HG03342 (cell line): ENCODE measurements around the gene CEACAM1.
"Not testable (repeated sequence)": the region's sequence is repeated elsewhere in the genome, so short reads cannot be mapped to it uniquely, and the experiment has no call there.

Source experiments
- ATAC-seq: cut with Tn5 transposase; IDR thresholded peaks from one replicate; pipeline ENCODE4 v1.9.1; 2021; ENCODE audit warnings: mild to moderate bottlenecking, moderate library complexity; ENCODE audit not compliant: unreplicated experiment

The CEACAM1 gene

DNA sequence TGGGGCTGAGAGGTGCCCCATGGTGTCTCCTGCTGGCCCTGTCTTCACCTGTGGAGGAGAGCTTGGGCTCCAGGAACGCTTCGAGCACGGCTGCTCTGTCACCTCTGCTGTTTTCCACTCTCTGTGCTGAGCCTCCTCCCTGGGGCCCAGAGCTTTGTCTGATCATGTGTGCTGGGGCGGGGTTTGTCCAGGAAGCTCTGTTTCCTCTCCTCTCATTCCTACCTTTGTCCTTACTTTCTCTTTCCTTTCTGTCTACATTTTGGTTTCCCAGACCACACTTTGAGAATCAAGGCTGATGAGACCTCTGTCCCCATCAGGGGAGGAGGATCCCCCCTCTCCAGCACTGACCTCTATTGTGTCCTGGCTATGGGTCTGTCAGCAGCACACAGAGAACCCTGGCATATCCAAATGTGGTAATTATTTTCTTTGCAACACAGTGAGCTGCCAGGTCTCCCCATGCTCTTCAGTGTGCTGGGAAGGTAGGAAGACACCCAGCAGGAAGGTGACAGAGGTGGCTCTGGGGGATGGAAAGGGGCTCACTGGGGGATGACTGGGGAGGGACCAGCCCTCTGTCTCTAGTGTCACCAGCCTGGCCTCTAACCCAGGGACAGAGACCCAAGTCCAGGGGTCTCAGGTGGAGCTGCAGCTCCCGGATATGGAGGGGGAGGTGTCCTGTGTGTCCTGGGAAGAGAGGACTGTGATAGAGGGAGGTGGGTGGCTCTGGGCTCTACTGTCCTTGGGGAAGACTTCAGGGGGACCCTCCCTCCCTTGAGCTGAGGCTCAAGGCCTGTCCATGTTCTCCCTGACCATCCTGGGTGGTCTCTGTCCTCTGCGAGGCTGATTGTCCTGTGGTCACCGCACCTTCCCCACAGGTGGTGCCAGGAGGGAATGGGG, at the start of gene CEACAM1:
Gene CEACAM1 (minus strand): TSS at position 128 of the 894 bp plus-strand sequence. CDS start 107 bp downstream, at position 21.
- peak; percentile 61 for ATAC-seq

DNA sequence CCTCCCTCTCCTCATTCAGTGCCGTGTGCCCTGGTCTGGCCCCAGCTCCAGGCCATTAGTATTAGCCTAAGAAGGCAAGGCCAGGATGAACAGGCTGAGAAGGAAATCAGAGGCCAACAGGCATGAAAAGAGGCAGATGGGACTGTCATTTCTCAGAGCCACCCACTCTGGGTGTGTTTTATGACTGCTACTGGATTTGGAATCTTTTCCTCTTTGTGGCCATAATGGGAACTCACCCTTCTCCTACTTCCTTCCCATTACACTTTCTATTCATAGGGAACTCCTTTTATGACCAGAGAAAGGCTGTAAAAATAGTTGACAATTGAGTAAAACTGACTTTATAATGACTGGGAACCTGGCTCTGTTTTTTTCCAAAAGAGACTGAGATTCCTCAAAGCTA, 48.7 kb upstream of the CEACAM1 start:
- ATAC-seq = no peak

DNA sequence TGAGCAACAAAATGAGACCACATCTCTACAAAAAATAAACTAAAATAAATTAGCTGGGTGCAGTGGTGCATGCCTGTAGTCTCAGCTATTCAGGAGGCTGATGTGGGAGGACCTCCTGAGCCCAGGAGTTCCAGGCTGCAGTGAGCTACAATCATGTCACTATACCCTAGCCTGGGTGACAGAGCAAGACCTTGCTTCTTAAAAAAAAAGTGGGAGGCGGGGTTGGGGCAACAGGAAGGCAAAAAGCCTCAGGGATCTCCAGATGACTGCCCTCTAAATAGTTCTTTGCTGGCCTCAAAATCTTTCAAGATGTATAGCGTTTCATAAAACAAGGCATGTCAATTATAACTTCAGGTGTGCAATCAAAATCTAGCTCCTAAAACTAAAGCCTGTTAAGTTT, 48.0 kb upstream of the CEACAM1 start:
- no peak for ATAC-seq

DNA sequence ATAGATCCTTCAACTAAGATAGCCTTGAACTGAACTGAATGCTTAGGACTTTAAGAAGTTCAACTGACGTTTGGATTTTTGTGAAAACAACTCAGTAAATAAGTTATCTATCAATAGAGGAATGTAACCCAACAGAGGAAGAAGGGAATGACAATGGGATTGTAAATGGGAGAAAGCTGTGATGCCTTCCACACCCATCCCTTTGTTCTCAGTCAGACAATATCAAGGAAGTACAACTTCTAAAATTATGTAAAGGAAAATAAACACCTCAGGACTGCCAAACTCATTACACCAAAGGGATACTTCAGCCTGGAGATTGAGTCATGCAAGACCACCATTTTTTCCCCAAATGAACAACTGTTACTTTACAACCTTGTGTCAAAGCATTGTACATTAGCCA, 45.4 kb upstream of the CEACAM1 start:
- ATAC-seq = no peak

DNA sequence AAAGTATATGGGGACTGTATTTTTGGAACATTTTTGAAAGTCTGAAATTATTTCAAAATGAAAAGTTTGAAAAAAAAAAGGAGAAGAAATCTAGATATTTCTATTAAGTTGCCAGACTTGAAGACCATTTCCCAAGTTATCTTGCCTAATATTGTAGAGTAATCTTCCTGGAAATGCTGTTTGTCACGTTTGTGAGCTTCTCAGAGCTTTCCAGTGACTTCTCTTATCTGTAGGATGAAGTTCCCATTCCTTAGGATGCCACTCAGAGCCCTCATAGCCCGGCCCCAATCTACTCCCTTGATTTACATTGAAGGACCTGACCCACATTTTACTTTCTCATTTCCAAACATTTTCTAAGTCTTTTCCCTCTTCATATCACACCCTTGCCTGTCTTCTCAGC, 42.8 kb upstream of the CEACAM1 start:
- ATAC-seq = no peak

DNA sequence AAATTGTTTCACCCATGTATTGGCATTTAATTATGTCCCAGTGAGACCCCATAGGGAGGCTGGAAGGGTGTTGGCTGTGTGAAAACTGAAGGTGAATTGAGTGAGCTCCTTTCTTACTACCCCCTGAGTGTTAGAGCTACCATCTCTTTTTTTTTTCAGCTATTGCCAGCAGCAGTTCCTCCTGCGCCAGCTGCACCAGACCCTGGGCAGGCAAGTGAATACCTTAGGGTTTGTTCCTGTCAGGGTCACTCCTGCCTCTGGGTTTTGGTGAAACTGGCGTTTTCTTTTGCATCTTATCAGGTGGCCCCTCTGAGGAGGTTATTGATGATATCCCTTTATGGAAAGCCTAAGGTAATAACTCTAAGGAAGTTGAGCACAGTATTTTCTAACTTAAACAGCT, 40.9 kb upstream of the CEACAM1 start:
- no peak for ATAC-seq

DNA sequence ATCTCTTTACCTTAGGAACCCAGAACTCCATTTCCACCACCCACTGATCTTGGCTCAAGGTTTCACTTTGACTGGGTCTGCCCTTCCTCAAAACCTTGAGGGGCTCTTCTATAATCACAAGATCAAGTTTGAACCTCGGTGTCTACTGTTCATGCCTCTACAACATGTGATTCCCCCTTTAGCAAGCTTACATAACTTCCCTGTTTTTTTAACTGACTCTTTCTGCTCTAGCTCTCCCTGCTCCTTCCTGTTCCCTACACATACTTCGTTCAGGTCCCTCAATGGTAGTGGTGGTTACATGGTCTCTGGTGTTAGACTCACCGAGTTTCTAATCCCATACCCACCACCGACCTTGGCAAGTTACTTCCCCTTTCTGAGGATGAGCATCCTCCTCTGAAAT, 39.7 kb upstream of the CEACAM1 start:
- no peak for ATAC-seq

DNA sequence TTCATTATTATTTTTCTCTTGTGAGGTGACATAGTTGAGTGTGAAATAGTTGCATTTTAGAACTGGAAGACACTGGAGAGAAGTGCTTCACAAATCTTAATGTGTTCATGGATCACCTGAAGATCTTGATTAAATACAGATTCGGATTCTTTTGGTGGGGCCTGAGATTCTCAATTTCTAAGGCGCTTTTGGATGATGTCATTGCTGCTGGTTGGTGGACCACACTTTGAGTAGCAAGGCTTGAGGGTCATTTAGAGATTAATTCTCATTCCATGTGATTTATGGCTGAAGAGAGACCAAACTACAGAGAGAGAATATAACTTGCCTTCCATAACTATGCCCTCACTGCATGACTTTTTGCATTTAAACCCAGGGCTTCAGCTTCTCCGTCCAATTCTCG, 39.3 kb upstream of the CEACAM1 start:
- no peak for ATAC-seq

DNA sequence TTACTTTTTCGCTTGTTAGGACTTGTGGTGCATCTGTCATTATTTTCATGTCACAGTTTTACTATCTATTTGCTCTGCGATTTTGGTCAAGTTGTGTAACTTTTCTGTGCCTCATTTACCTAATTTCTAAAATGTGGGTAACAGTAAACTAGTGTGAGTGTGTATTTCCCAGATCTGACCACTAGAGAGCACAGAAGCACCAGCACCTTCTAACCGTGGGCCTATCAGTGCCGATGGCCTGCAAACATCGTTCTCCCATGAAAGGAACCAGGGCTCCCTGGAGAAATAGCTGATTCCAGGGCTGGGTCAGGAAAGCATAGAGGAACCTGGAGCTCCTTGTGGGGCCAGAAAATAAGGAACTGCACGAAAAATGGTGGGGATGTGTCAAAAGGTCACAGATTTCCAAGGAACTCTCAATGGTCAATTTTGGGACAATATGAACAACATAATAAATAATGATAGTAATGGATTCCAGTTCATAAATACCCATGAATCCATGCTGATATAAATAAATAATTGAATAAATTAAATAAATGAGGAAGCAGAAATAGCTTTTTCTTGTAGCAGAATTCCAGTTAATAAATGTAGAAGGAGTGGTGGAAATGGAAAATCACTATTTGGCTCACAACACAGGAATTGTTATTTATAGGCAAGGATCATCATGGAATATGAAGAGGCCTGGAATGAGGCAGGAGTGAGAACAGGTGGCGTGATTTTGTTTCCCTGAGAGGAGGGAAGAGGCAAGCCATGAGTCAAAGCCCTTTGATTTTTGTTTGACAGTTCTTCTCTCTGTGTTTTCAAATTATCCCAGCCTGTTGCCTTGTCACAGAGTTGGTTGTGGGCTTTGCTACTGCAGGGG, 35.3 kb upstream of the CEACAM1 start:
- ATAC-seq = no peak

DNA sequence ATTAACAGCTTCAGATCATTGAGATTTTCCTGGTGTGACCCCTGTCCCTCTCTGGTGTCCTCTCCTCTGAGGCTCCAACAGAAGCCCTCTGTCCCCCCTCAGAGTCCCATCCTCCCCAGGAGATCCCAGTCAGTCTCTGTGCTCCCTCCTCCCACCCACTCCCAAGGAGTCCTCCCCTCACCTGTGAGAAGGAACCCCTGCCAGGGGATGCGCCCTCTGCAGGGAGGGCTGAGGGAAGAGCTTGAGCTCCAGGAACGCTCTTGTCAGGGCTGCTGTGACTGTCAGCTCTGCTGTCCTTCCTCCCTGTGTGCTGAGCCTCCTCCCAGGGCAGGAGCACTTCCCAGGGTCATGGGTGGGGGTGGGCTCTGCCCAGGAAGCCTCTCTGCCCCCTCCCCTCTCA, 33.2 kb upstream of the CEACAM1 start:
- no peak for ATAC-seq

DNA sequence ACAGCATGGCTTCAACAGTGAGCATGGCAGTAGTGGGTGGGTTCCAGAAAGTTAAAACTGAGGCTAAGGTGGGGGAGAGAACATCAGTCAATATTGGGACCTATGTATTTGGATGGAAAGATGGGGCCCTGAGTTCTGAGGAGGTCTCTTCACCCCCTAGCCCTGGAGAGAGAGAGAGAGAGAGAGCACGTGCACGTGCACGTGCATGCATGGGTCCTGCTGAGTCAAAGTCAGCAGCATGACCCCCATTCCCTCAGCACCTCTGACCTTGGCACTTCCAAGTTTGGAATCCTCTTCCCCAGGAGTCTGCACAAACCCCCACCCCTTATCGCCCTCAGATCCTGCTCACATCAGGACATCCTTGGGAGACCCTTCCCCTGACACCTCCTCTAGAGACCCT, 32.5 kb upstream of the CEACAM1 start:
- ATAC-seq = no peak

DNA sequence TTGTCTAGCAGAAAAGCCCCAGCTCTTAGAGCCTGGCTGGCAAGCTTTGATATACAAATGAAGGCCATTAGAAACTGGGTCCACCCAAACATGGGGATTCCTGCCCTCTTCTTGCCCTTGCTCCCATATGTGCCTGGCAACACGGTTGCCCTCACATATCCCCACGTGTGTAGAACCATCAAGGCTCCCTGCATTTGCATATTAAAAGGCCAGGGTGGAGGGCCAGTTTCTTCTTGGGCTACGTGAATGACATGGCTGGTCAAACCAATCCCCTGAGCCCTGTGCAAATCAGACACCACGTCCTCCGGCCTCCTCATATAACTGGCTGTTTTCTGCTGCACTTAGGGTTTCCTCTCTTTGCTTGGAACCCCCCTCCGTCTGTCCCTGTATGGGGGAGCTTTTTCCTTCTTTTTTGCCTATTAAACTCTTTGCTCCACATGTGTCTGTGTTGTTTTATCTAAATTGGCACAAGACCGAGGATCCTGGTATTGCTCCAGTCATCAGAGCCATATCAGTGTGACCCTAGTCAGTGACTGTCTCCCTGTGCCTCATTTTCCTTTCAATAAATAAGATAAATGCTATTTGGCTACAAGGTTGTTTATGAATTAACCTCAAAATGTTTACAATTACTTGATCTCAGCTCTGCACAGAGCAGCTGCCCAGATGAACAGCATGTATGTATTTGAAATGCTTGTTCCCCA, 30.3 kb upstream of the CEACAM1 start:
- no peak for ATAC-seq

DNA sequence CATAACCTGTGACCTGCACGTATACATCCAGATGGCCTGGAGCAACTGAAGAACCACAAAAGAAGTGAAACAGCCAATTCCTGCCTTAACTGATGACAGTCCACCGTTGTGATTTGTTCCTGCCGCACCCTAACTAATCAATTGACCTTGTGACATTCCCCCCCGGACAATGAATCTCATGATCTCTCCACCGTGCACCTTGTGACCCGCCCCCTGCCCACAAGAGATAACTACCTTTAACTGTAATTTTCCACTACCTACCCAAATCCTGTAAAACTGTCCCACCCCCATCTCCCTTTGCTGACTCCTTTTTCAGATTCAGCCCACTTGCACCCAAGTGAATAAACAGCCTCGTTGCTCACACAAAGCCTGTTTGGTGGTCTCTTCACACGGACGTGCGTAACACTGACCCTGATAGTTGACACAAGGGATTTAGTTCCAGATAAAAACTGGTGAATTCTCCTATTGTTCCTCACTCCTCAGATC, 29.1 kb upstream of the CEACAM1 start:
- ATAC-seq = not testable (repeated sequence)

DNA sequence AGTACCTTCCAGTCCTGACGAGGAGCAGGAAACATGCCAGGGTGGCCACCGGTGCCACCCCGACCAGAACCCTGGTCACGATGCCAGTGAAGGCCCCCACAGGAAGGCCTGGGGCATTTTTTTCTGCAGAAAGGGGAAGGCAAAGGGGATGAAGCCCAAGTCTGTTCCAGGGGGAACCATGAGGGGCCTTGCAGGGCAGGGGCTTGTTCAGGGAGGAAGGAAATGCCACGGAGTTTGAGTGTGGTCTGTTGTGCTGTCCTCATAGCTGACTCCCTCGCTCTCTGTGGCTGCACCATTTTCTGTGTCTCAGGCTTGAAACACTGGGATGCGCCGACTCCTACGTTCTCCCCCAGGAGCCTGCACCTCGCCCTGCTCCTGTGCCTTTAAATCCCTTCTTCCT, 27.5 kb upstream of the CEACAM1 start:
- ATAC-seq = no peak

DNA sequence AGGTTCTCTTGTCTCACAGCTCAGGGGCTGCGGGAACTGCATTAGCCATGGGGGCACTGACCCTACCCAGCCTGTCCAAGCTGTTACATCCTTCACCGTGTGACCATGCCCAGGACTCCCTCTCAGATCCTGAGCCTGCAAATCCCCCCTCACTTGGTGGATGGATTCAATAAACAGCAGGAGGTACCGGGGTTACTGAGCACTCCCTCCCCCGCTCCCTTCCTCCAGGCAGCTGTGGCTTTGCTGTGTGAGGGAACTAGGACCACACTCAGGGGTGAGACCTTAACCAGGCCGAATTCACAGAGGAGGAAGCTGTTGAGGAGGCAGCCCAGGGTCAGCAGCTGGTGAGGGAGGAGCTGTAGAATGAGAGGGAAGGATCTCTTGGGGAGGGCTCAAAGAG, 27.0 kb upstream of the CEACAM1 start:
- ATAC-seq = no peak

DNA sequence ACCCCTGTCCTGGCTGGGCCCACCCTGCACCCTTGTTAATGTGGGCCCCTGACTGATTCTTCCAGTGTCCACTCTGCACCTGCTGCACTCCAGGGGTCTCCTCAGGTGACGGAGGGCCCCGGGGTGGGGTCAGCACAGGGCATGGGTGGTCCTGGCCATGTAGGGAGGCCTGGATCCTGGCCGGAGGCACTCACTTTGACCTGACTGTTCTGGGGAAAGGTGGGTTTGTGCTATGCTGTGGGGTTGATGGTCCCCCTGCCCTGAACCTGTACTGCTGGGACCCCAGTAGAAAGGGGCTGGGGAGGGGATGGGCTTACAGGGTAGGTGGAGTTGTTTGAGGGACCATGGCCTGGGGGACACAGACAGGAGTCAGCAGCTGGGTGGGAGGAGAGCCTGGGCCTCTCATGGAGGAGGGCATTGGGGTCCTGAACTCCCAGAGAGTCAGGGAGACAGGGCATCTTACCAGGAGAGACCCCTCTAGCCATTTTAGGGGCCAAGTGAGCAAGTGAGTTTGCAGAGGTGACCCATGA, 25.8 kb upstream of the CEACAM1 start:
- ATAC-seq = no peak

DNA sequence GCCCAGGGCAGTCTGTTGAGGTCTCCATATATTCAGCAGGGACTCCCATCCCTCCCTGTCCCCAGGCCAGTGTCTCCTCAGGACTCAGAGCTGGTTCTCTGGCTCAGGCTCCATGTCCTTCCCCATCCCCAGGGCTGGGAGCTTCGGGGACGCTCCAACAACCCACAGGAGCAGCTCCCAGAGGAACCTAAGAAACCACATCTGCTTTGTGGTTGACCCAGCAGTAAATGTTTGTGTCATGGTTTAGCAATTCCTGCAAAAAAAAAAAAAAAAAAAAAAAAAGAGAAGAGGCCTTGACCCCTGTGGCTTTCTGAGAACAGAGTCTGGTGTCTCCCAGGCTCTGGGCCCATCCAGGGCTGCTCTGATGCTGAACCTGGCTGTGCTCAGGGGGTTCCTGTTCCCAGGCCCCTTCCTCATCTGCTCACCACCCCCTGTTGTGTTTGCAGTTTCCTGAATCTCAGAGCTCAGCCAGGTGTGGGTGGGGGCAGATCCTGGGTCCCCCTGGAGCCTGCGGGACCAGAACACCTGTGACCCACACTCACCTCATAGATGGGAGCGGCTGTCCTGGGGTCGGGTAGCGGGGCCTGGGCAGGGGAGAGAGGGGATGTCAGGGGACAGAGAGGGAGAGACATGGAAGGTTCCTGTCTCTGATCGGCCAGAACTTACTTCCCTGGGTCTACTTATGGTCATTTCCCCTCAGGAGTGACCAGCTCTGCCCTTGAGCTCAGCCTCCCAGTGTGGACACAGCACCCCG, 25.2 kb upstream of the CEACAM1 start:
- no peak for ATAC-seq

DNA sequence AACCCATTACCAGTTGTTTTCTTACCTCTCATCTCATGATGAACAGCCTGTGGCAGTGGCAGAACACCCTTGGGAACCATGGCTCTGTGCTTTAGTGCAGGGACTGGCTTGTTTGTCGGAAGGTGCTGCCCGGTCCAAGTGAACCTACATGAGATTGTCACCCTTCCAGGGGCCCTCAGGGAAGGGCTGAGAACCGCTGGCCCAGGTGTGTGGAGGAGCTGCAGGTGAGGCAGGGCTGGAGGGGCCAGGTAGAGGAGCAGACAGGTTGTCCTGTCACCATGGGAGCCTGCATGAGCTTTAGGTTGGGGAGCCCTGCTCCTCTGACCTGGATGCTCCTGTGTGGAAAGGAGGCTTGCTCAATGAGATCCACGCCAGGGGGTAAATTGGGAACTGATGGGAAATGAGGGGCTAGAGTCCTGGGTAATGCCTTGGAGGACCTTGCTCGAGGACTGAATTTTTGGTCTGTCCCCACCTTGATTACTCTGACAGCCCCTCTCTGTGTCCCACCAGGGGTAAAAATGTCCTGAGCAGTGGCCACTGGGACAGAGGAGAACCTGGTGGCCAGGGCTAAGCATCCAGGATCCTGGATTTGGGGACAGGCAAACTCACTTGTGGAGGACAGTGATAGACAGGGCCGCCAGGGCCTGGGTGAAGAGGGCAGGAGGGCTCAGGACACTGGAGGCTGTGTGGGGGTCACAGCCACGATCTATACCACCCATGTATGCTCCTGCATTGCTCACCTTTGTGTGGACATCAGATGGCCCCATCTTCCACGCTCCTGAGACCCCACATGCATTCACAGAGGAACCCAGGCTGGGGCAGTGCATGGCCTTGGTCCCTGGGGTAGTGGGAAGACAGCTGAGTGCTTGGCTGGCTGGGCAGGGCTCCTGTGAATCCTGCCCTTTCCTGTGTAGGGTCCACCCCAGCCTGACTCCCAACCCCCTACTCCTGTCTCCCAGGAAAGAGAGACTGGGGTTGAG, 24.1 kb upstream of the CEACAM1 start:
- ATAC-seq = no peak

DNA sequence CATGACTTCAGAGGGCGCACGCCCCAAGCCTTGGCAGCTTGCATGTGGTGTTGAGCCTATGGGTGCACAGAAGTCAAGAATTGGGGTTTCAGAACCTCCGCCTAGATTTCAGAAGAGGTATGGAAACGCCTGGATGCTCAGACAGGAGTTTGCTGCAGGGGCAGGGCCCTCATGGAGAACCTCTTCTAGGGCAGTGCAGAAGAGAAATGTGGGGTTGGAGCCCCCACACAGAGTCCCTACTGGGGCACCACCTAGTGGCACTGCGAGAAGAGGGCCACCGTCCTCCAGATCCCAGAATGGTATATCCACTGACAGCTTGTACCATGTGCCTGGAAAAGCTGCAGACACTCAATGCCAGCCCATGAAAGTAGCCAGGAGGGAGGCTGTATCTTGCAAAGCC, 22.2 kb upstream of the CEACAM1 start:
- not testable (repeated sequence) for ATAC-seq
